Suprapubic skin (tissue), 3 donors: ENCODE results near the gene RASGEF1C.

Experiments used
- CTCF ChIP-seq, 2 donors: fragments of 200-600 bp in 1 of 2; fragments of 450-650 bp in 1 of 2; sonication (generic) in 1 of 2; IDR thresholded peaks; one replicate each; pipeline ENCODE4 v1.5.1; 2016 to 2019; ENCODE audit warnings: antibody characterized with exemption in 2 of 2, mild to moderate bottlenecking in 1 of 2, moderate library complexity in 1 of 2
- POLR2A ChIP-seq, 2 donors: fragments of 450-650 bp; IDR thresholded peaks; one replicate each; pipeline ENCODE4 v1.6.1; 2017; ENCODE audit warnings: antibody characterized with exemption in 2 of 2, mild to moderate bottlenecking in 2 of 2, moderate library complexity in 2 of 2

- TF ChIP-seq POLR2A (IDR thresholded peaks at IDR 0.05) (no peak), CTCF (IDR thresholded peaks at IDR 0.05) (no peak)
These were observed 453 bp downstream of the RASGEF1C start for GRCh38 chr5:180208435-180209081.
